Thoracic aorta (tissue), 2 donors: ENCODE measurements around the gene BIRC7. TPM values are rescaled to one million over a fixed set of nuclear protein-coding genes. Genes with fewer than 3 reads are reported as not detected.

Experiments used
- ATAC-seq: fragments of 150-250 bp; one replicate; pipeline ENCODE4 v1.8.0; 2017; ENCODE audit warnings: low read depth; ENCODE audit not compliant: insufficient number of reproducible peaks, low FRiP score
- DNase-seq: peaks from one replicate; pipeline ENCODE4 v3.0.0-alpha.2; 2020; ENCODE audit warnings: low spot score
- H3K27ac ChIP-seq, 2 donors: fragments of 200-600 bp; sonication (generic); 1 replicate in 1 of 2; 2 replicates in 1 of 2; pipeline ENCODE4 v1.5.1; 2016; ENCODE audit warnings: mild to moderate bottlenecking in 2 of 2, moderate library complexity in 2 of 2
- H3K27me3 ChIP-seq: fragments of 200-600 bp; sonication (generic); replicated peaks from 2 replicates; pipeline ENCODE4 v1.6.0; 2016; ENCODE audit warnings: mild to moderate bottlenecking; ENCODE audit not compliant: insufficient read depth
- H3K36me3 ChIP-seq: fragments of 200-600 bp; sonication (generic); one replicate; pipeline ENCODE4 v1.5.1; 2016
- H3K4me1 ChIP-seq, 2 donors: fragments of 200-600 bp; sonication (generic); 1 replicate in 1 of 2; 2 replicates in 1 of 2; pipeline versions ENCODE4 v1.5.1 to v1.6.0; 2016; ENCODE audit warnings: low read depth in 2 of 2, mild to moderate bottlenecking in 1 of 2; ENCODE audit not compliant: control insufficient read depth in 1 of 2
- H3K4me3 ChIP-seq: fragments of 200-600 bp; sonication (generic); 2 replicates; pipeline ENCODE4 v1.5.1; 2016; ENCODE audit warnings: mild to moderate bottlenecking
- H3K9me3 ChIP-seq: fragments of 200-600 bp; sonication (generic); 2 replicates; pipeline ENCODE4 v1.5.1; 2016
- CTCF ChIP-seq: fragments of 200-600 bp; sonication (generic); IDR thresholded peaks from one replicate; pipeline ENCODE4 v1.5.1; 2019; ENCODE audit warnings: antibody characterized with exemption
- total RNA-seq, 2 donors: library from RNA; depleted of rRNA; stranded (reverse); fragments of >200 nt; gene quantifications; one replicate each; pipeline versions ENCODE4 v1.1.0 to v1.2.3, GENCODE V29; 2016

BIRC7 gene
- total RNA-seq, 2 donors from 2014 or later, result not detected

- Histone ChIP-seq H3K27ac (no peak overlapping the region), H3K9me3 (no peaks in the 10 kb centered on the region), H3K36me3 (peaks cover 11% of the 10 kb centered on the region), H3K4me3 (no peak overlapping the region), H3K27me3 (no peaks in the 10 kb centered on the region), H3K4me1 (no peaks in the 10 kb centered on the region)
- TF ChIP-seq CTCF, result no peak
- no peak for DNase-seq
- ATAC-seq, result no peak
Measured at GRCh38 chr20:63192721-63193120, 43.0 kb upstream of the BIRC7 start.

GRCh38 chr20:63194007-63194796 lies 41.5 kb upstream of the BIRC7 start:
- ATAC-seq (no peak), DNase-seq (no peak)
- no peaks in the 10 kb centered on the region for H3K27me3 ChIP-seq
- no peaks in the 10 kb centered on the region for H3K9me3 ChIP-seq
- H3K36me3 ChIP-seq, result peaks cover 11% of the 10 kb centered on the region
- peaks cover 0 to 12% of the 10 kb centered on the region in 2 donors for H3K4me1 ChIP-seq
- no peak overlapping the region for H3K4me3 ChIP-seq
- no peak overlapping the region for H3K27ac ChIP-seq
- TF ChIP-seq CTCF, result no peak

GRCh38 chr20:63194797-63195173 lies 40.9 kb upstream of the BIRC7 start:
- no peak overlapping the region for H3K27ac ChIP-seq
- no peak overlapping the region for H3K4me3 ChIP-seq
- TF ChIP-seq CTCF, result no peak
- H3K36me3 ChIP-seq, result peaks cover 11% of the 10 kb centered on the region
- peaks cover 0 to 12% of the 10 kb centered on the region in 2 donors for H3K4me1 ChIP-seq
- DNase-seq (no peak), ATAC-seq (no peak)
- H3K9me3 ChIP-seq, result no peaks in the 10 kb centered on the region
- H3K27me3 ChIP-seq, result no peaks in the 10 kb centered on the region

DNA sequence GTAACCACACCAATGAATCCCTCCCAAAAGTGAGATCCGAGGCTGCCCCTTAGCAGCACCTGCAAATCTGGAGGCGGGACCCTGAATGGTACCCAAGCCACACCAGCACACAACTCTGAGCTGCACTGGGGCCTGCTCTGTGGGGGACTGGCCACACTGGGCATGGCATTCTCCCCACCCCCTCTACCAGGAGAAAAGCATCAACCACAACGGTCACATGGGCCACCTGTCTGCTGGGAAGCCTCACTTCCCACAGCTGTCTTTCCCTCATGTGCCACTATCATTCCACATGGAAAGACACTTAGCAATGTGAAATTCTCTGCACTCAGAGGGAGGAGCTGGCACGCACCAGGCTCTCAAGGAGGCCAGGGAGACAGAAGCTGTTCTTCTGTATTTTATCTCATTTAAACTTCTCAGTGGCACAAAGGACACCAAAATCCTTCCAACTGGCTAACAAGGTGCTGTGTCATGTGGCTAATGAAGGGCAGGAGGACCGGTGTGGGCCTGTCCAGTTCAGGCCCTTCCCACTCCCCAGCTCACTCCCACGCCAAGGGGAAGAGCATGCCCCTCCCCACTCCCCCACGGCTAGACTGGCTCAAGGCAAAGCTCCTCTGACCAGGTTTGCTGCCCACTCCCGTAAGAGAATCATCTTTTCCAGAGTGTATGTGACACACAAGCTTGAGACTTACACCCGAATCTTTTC lies 38.8 kb upstream of the BIRC7 start:
- H3K9me3 ChIP-seq, result no peaks in the 10 kb centered on the region
- peaks cover 18% of the 10 kb centered on the region for H3K36me3 ChIP-seq
- H3K27ac ChIP-seq, result no peak overlapping the region
- H3K4me3 ChIP-seq, result no peak overlapping the region
- H3K27me3 ChIP-seq, result no peaks in the 10 kb centered on the region
- H3K4me1 ChIP-seq, result peaks cover 0 to 12% of the 10 kb centered on the region in 2 donors
- DNase-seq (no peak), ATAC-seq (no peak)
- no peak for TF ChIP-seq CTCF

- no peak for TF ChIP-seq CTCF
- Histone ChIP-seq H3K27me3 (no peaks in the 10 kb centered on the region), H3K36me3 (peaks cover 35% of the 10 kb centered on the region), H3K4me3 (no peak overlapping the region), H3K4me1 (peaks cover 0 to 12% of the 10 kb centered on the region in 2 donors), H3K27ac (no peak overlapping the region), H3K9me3 (no peaks in the 10 kb centered on the region)
- DNase-seq (no peak), ATAC-seq (no peak)
Measured at GRCh38 chr20:63198606-63199005, 37.1 kb upstream of the BIRC7 start.
